HT-29 (cell line): ENCODE data around the gene CBX6. TPM values are rescaled to one million over a fixed set of nuclear protein-coding genes. Genes with fewer than 3 reads are reported as not detected.
A peak's percentile ranks its signal among the peaks of the same experiment; 100 is the strongest.
"Not testable (repeated sequence)": the region's sequence is repeated elsewhere in the genome, so short reads cannot be mapped to it uniquely, and the experiment has no call there.

Experiments
- DNase-seq: peaks from one replicate; pipeline ENCODE4 v3.0.0-alpha.2; 2015; ENCODE audit warnings: low spot score
- total RNA-seq: library from RNA; depleted of rRNA; stranded (reverse); fragments of >200 nt; shearing (Covaris generic); gene quantifications from 2 replicates; pipeline ENCODE4 v1.2.3, GENCODE V29; 2014; rRNA removed

The CBX6 gene
- 10.8 and 12.3 TPM in 2 replicates for total RNA-seq

- peak; percentile 66 for DNase-seq
Measured at GRCh38 chr22:38872172-38872830, at the start of gene CBX6. Gene CBX6 (minus strand): TSS chr22:38872216. CDS start chr22:38872190, 26 bp downstream.

GRCh38 chr22:38921806-38922205 lies 49.8 kb upstream of the CBX6 start:
- DNase-seq = no peak

- DNase-seq = peak; percentile 96
Measured at GRCh38 chr22:38921120-38921519, 49.1 kb upstream of the CBX6 start.

- no peak for DNase-seq
Measured at GRCh38 chr22:38919631-38920190, 47.7 kb upstream of the CBX6 start.

- no peak for DNase-seq
Measured at GRCh38 chr22:38911434-38911833, 39.4 kb upstream of the CBX6 start.

- DNase-seq = no peak
Measured at GRCh38 chr22:38907767-38908166, 35.8 kb upstream of the CBX6 start.

GRCh38 chr22:38906052-38906451 lies 34.0 kb upstream of the CBX6 start:
- no peak for DNase-seq

GRCh38 chr22:38904052-38904617 lies 32.1 kb upstream of the CBX6 start:
- not testable (repeated sequence) for DNase-seq

GRCh38 chr22:38901111-38901641 lies 29.2 kb upstream of the CBX6 start:
- DNase-seq = no peak

- DNase-seq = no peak
Measured at GRCh38 chr22:38900677-38901076, 28.7 kb upstream of the CBX6 start.

GRCh38 chr22:38891256-38891655 lies 19.2 kb upstream of the CBX6 start:
- no peak for DNase-seq

GRCh38 chr22:38890377-38890776 lies 18.4 kb upstream of the CBX6 start:
- no peak for DNase-seq

GRCh38 chr22:38886333-38886732 lies 14.3 kb upstream of the CBX6 start:
- no peak for DNase-seq

- DNase-seq = no peak
Measured at GRCh38 chr22:38882972-38883622, 11.1 kb upstream of the CBX6 start.

- no peak for DNase-seq
Measured at GRCh38 chr22:38881997-38882879, 10.2 kb upstream of the CBX6 start.

GRCh38 chr22:38881464-38881871 lies 9.5 kb upstream of the CBX6 start:
- no peak for DNase-seq

GRCh38 chr22:38879961-38880360 lies 7.9 kb upstream of the CBX6 start:
- no peak for DNase-seq

GRCh38 chr22:38879108-38879729 lies 7.2 kb upstream of the CBX6 start:
- no peak for DNase-seq

- DNase-seq = no peak
Measured at GRCh38 chr22:38878001-38878400, 6.0 kb upstream of the CBX6 start.

- no peak for DNase-seq
Measured at GRCh38 chr22:38874529-38875222, 2.7 kb upstream of the CBX6 start.
